Measurements from ENCODE around the gene SLC26A6. TPM values are rescaled to one million over a fixed set of nuclear protein-coding genes. Genes with fewer than 3 reads are reported as not detected.

Gene SLC26A6
- total RNA-seq, 3 donors from 2014 or later (not counting 1 experiment from before 2014, with no cell fraction given), result 25.8 to 37.6 (median 32.3) TPM

GRCh38 chr3:48596157-48596556 is 39.1 kb downstream of the SLC26A6 start:
- intact Hi-C loops (cut with micrococcal nuclease), result no loop called here
- peak overlapping the region in 1 of 2 donors; percentile 35 for H3K27ac Mint-ChIP-seq
- ATAC-seq (no peak), DNase-seq (no peak)
- no peak overlapping the region for H3K4me3 Mint-ChIP-seq
- H3K4me3 ChIP-seq (ENCODE audit: low read length), result no peak overlapping the region
- peaks cover 2% of the 10 kb centered on the region for H3K27me3 ChIP-seq (ENCODE audit: control insufficient read depth, insufficient read depth, low read length)
- peaks cover 0 to 18% of the 10 kb centered on the region in 2 donors for H3K4me1 Mint-ChIP-seq
- TF ChIP-seq, protein P1, sequence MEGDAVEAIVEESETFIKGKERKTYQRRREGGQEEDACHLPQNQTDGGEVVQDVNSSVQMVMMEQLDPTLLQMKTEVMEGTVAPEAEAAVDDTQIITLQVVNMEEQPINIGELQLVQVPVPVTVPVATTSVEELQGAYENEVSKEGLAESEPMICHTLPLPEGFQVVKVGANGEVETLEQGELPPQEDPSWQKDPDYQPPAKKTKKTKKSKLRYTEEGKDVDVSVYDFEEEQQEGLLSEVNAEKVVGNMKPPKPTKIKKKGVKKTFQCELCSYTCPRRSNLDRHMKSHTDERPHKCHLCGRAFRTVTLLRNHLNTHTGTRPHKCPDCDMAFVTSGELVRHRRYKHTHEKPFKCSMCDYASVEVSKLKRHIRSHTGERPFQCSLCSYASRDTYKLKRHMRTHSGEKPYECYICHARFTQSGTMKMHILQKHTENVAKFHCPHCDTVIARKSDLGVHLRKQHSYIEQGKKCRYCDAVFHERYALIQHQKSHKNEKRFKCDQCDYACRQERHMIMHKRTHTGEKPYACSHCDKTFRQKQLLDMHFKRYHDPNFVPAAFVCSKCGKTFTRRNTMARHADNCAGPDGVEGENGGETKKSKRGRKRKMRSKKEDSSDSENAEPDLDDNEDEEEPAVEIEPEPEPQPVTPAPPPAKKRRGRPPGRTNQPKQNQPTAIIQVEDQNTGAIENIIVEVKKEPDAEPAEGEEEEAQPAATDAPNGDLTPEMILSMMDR (IDR thresholded peaks at IDR 0.05), result no peak
- WGBS (ENCODE audit: insufficient coverage), result 78% methylated on average over 5 of the region's 5 CpGs
- H3K36me3 ChIP-seq (ENCODE audit: control insufficient read depth, insufficient read depth, low read length), result peaks cover 28% of the 10 kb centered on the region
- no peaks in the 10 kb centered on the region for H3K9me3 Mint-ChIP-seq
- no peaks in the 10 kb centered on the region for H3K9me3 ChIP-seq (ENCODE audit: control insufficient read depth, insufficient read depth, low read length)
- H3K27ac ChIP-seq (ENCODE audit: low read length), result no peak overlapping the region
- H3K4me1 ChIP-seq (ENCODE audit: control insufficient read depth, insufficient read depth, low read length), result no peaks in the 10 kb centered on the region
- H3K27me3 Mint-ChIP-seq (ENCODE audit: low read depth in 2 of 2), result peaks cover 7 to 15% of the 10 kb centered on the region in 2 donors
- H3K36me3 Mint-ChIP-seq, result no peaks in the 10 kb centered on the region

DNA sequence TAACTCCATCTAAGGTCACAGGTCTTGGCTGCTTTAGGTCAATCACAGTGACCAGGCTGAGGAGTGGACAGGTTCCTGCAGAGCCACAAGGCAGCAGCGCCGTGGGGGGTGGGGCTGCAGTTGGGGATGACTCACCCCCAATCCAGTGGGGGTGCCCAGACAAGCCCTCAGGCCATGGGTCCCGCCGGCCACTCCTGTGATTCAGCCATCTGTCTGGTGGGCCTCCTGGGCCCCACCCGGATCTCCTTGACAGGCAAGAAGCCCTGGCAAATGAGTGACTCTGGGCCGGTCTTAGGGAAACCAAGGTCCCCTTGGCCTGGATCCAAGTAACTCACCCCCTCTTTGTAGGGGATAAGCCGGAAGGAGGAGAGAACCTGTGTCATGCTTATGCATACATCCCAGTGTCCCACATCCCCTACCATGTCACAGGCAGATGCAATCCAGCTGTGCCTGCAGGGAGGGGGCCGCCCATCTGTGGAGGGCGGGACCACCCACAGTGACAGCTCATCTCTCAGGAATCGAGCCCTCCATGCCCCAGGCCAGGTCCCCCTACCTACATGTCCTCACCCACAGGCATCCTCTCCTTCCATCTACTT is 39.6 kb downstream of the SLC26A6 start:
- Mint-ChIP-seq H3K27ac (peak overlapping the region in 1 of 2 donors; percentile 35), H3K27me3 (ENCODE audit: low read depth in 2 of 2) (peaks cover 7 to 19% of the 10 kb centered on the region in 2 donors), H3K4me3 (no peak overlapping the region), H3K36me3 (no peaks in the 10 kb centered on the region), H3K4me1 (peaks cover 0 to 18% of the 10 kb centered on the region in 2 donors), H3K9me3 (no peaks in the 10 kb centered on the region)
- Histone ChIP-seq H3K4me3 (ENCODE audit: low read length) (no peak overlapping the region), H3K9me3 (ENCODE audit: control insufficient read depth, insufficient read depth, low read length) (no peaks in the 10 kb centered on the region), H3K27ac (ENCODE audit: low read length) (no peak overlapping the region), H3K4me1 (ENCODE audit: control insufficient read depth, insufficient read depth, low read length) (no peaks in the 10 kb centered on the region), H3K36me3 (ENCODE audit: control insufficient read depth, insufficient read depth, low read length) (peaks cover 23% of the 10 kb centered on the region), H3K27me3 (ENCODE audit: control insufficient read depth, insufficient read depth, low read length) (peaks cover 2% of the 10 kb centered on the region)
- TF ChIP-seq, protein P1 (IDR thresholded peaks at IDR 0.05), result no peak
- intact Hi-C loops (cut with micrococcal nuclease), result no loop called here
- 59% methylated on average over 10 of the region's 10 CpGs for WGBS (ENCODE audit: insufficient coverage)
- ATAC-seq, result peak in 1 of 3 donors; percentile 58
- no peak for DNase-seq

- DNase-seq (peak in 1 of 2 donors; percentile 52), ATAC-seq (peak in 2 of 3 donors; percentile 57 to 62)
- Mint-ChIP-seq H3K27me3 (ENCODE audit: low read depth in 2 of 2) (peaks cover 7 to 20% of the 10 kb centered on the region in 2 donors), H3K4me3 (no peak within 1 kb of the TSS), H3K9me3 (no peaks in the 10 kb centered on the region), H3K4me1 (peaks cover 0 to 18% of the 10 kb centered on the region in 2 donors), H3K27ac (peak within 1 kb of the TSS in 1 of 2 donors; percentile 35), H3K36me3 (no peaks in the 10 kb centered on the region)
- WGBS (ENCODE audit: insufficient coverage), result 3% methylated on average over 33 of the region's 35 CpGs
- TF ChIP-seq, protein P1 (IDR thresholded peaks at IDR 0.05), result no peak
- Histone ChIP-seq H3K4me1 (ENCODE audit: control insufficient read depth, insufficient read depth, low read length) (no peaks in the 10 kb centered on the region), H3K27me3 (ENCODE audit: control insufficient read depth, insufficient read depth, low read length) (peaks cover 2% of the 10 kb centered on the region), H3K27ac (ENCODE audit: low read length) (no peak within 1 kb of the TSS), H3K4me3 (ENCODE audit: low read length) (no peak within 1 kb of the TSS), H3K9me3 (ENCODE audit: control insufficient read depth, insufficient read depth, low read length) (no peaks in the 10 kb centered on the region), H3K36me3 (ENCODE audit: control insufficient read depth, insufficient read depth, low read length) (peaks cover 18% of the 10 kb centered on the region)
- intact Hi-C loops (cut with micrococcal nuclease), result no loop called here
Measured at GRCh38 chr3:48595075-48595525, 40.2 kb downstream of the SLC26A6 start, which contains the start of gene COL7A1. TSS of gene COL7A1 (minus strand) at chr3:48595329. CDS start at chr3:48595159, 170 bp downstream.
